C4-2B (cell line): ENCODE results near the gene CDH18.

Experiments
- CTCF ChIP-seq: fragments of 450-650 bp; conservative IDR thresholded peaks from 2 replicates; pipeline ENCODE4 v1.5.1; 2017; ENCODE audit warnings: mild to moderate bottlenecking
- ZFX ChIP-seq: fragments of 450-650 bp; IDR thresholded peaks from 2 replicates; pipeline ENCODE4 v1.6.1; 2017

DNA sequence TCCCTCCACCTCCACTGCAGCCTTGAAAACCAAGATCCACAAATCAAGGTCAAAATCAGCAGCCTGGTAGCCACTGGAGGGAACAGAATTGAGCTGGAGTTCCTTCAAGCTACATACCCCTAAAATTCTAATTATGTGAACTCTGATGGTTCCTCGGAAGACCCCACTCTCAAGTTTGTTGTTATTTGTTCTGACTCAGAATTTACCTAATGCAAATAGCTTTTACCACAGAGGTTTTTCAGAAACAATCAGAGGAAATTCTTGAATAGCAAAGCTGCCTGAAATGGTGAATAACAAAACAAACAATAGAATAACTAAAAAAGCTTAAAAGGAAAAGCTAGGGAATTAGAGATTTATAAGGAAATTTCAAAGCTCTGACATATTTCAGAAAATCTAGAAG lies 220.0 kb downstream of the CDH18 start:
- TF ChIP-seq CTCF (no peak), ZFX (no peak)
